A549 treated with Hydrocortisone at 1 μM for 4 hours (cell line): Measurements from ENCODE around the gene BAD. TPM values are rescaled to one million over a fixed set of nuclear protein-coding genes. Genes with fewer than 3 reads are reported as not detected.

Experiments used
- total RNA-seq: library from RNA; stranded (reverse); fragments of 200-300 nt; extraction: Qiagen RNA extraction; gene quantifications from 5 replicates; pipeline ENCODE4 v1.2.3, GENCODE V29; 2022

The BAD gene
- 65.9 to 95.2 TPM (median 90.0 TPM) in 5 replicates for total RNA-seq

GRCh38 chr11:64284048-64284961 is at the start of gene BAD:
Gene BAD, minus strand, starts transcription at chr11:64284665. Its CDS starts 297 bp downstream, at chr11:64284368.

GRCh38 chr11:64317961-64318765 is 33.7 kb upstream of the BAD start, which contains the start of gene PRDX5:
Gene PRDX5, plus strand, starts transcription at chr11:64318121. Its CDS starts 95 bp downstream, at chr11:64318216.

GRCh38 chr11:64317325-64317960 is 33.0 kb upstream of the BAD start, which contains the start of gene TRMT112:
Gene TRMT112, minus strand, starts transcription at chr11:64317559. Its CDS starts 33 bp downstream, at chr11:64317526.

GRCh38 chr11:64305075-64305690 is 20.7 kb upstream of the BAD start, which contains the start of gene ESRRA:
Gene ESRRA, plus strand, starts transcription at chr11:64305524. Its CDS starts 1,656 bp downstream, at chr11:64307180.

GRCh38 chr11:64299847-64300648 is 15.6 kb upstream of the BAD start, which contains the start of gene CATSPERZ:
Gene CATSPERZ, plus strand, starts transcription at chr11:64300358. Its CDS starts 53 bp downstream, at chr11:64300411.

GRCh38 chr11:64291262-64291751 is 6.8 kb upstream of the BAD start, which contains the start of gene KCNK4:
Gene KCNK4, plus strand, starts transcription at chr11:64291302. Its CDS starts 1,717 bp downstream, at chr11:64293019.

GRCh38 chr11:64284962-64285884 is 758 bp upstream of the BAD start, which contains the start of gene GPR137:
Gene GPR137, plus strand, starts transcription at chr11:64285848. Its CDS starts 677 bp downstream, at chr11:64286525.

GRCh38 chr11:64251016-64251752 is 33.3 kb downstream of the BAD start, which contains the start of gene PLCB3:
Gene PLCB3, plus strand, starts transcription at chr11:64251530. Its CDS starts 120 bp downstream, at chr11:64251650.

GRCh38 chr11:64246871-64247728 is 37.4 kb downstream of the BAD start, which contains the start of gene PPP1R14B:
Gene PPP1R14B, minus strand, starts transcription at chr11:64246943. Its CDS starts 270 bp downstream, at chr11:64246673.

GRCh38 chr11:64240435-64241240 is 43.8 kb downstream of the BAD start, which contains the start of gene FKBP2:
Gene FKBP2, plus strand, starts transcription at chr11:64241095. Its CDS starts 1,293 bp downstream, at chr11:64242388.

GRCh38 chr11:64233913-64234586 is 50.4 kb downstream of the BAD start, which contains the start of gene VEGFB:
Gene VEGFB, plus strand, starts transcription at chr11:64234584. Its CDS starts 250 bp downstream, at chr11:64234834.

GRCh38 chr11:64230171-64230984 is 54.1 kb downstream of the BAD start, which contains the start of gene DNAJC4:
Gene DNAJC4, plus strand, starts transcription at chr11:64230548. Its CDS starts 307 bp downstream, at chr11:64230855.

GRCh38 chr11:64225608-64226506 is 58.6 kb downstream of the BAD start, which contains the start of the genes NUDT22 and TRPT1:
Gene NUDT22, plus strand, starts transcription at chr11:64226274. Its CDS starts 379 bp downstream, at chr11:64226653.
Gene TRPT1, minus strand, starts transcription at chr11:64226186. Its CDS starts 326 bp downstream, at chr11:64225860.

